Inflammatory macrophage treated with lipopolysaccharide for 4 hours (primary cell): ENCODE measurements around the gene WDR43.
A peak's percentile ranks its signal among the peaks of the same experiment; 100 is the strongest.

Source experiments
- DNase-seq: peaks from one replicate; pipeline ENCODE4 v3.0.0-alpha.2; 2020

Gene WDR43, protein sequence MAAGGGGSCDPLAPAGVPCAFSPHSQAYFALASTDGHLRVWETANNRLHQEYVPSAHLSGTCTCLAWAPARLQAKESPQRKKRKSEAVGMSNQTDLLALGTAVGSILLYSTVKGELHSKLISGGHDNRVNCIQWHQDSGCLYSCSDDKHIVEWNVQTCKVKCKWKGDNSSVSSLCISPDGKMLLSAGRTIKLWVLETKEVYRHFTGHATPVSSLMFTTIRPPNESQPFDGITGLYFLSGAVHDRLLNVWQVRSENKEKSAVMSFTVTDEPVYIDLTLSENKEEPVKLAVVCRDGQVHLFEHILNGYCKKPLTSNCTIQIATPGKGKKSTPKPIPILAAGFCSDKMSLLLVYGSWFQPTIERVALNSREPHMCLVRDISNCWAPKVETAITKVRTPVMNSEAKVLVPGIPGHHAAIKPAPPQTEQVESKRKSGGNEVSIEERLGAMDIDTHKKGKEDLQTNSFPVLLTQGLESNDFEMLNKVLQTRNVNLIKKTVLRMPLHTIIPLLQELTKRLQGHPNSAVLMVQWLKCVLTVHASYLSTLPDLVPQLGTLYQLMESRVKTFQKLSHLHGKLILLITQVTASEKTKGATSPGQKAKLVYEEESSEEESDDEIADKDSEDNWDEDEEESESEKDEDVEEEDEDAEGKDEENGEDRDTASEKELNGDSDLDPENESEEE

DNA sequence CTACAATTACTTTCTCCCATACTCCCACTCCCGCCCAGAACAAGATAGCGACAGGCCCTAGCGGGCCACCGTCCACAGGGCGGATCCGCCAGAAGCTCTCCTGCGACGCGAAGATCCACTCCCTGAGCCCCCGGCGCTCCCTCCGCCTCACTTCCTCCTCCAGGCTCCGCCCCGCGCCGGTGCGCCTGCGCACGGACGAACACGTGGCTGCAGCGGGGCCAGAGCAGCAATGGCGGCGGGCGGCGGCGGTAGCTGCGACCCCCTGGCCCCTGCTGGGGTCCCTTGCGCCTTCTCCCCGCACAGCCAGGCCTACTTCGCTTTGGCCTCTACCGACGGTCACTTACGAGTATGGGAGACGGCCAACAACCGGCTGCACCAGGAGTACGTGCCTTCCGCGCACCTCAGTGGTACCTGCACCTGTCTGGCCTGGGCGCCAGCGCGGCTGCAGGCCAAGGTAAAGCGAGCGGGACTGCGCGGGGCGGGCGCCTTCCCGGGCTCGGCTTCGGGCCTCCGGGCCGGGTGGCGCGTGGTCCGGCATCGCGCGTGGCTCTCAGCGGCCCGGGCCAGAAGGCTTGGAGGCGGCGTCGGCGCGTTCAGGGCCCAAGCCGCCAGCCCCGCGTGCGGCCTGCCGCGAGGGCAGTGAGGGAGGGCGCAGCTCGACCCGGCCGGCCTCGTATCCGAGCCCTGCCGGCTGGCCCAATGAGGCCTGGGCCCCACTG lies at the start of gene WDR43:
WDR43 (plus strand) TSS at position 198 of the 719 bp plus-strand sequence; CDS start at position 230, 32 bp downstream.
- peak; percentile 99 for DNase-seq

DNA sequence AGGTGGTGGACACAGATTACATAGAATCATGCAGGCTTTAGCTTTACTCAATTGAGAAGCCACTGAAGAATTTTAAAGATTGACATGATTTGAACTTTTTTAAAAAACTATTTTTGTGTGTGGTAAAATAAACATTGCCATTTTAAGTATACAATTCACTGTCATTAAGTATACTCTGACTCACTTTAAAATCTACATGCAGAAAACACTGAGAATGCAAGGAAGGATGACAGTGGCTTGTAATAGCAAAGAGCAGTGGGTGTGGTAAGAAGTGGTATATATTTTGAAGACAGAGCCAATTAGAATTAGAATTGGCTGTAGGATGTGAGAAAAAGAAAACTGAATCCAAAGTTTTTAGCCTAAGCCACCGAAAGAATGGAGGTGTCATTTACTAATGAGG lies 39.3 kb upstream of the WDR43 start:
- no peak for DNase-seq

DNA sequence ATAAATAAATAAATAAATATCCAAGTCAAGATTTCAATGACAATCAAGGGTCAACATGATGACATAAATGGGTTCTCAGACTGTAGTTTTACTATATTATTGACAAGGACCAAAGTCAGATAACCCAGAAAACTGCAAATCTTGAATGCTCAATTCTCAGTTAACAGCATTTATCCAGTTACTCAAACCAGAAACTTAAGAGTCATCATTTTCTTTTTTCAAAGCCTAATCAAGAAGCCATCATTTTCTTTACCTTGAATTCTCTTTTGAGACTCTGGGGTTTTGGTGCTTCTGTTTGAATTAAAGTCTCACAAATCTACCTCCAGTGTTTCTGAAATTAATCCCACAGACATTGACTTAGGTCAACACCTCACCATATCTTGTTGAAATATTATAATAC lies 38.5 kb upstream of the WDR43 start:
- DNase-seq = no peak

DNA sequence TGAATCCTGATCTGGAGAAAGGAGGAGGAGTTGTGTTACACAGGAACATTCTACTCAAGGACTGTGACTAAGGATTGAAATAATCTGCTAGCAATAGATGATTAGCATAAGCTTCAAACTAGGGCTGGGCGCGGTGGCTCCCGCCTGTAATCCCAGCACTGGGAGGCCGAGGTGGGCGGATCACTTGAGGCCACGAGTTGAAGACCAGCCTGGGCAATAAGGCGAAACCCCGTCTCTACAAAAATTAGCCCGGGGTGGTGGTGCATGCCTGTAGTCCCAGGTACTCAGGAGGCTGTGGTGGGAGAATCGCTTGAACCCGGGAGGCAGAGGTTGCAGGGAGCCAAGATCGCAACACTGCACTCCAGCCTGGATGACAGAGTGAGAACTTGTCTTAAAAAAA lies 25.9 kb upstream of the WDR43 start:
- no peak for DNase-seq

DNA sequence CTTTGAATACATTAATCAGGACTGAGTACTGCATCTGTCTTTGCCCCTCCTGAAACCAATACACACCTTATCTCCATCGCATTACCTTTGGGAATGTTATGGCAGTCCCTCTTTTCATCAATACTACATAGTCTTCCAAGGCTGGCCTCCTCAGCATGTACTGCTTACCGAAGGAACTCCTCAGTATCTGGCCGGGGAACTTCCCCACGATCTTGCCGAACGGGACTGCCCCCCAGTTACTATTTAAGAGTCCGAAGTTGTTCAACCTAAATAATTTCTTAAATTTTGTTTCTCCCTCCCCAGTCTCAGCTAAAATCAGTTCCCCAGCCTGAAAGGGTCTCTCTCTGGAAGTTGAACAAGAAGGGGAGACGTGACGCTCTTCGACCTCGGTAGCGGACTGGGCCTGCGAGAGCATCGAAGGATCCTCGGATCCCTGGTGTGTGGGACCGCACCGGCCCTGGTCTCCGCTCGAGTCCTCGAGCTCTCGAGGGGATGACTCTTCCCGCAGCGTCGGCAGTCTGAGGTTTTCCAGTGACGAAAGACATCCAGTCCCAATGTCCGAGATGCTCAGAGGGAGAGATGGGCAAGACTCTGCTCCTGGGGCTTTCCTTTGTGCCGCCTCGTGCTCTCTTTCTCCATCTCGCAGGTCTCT lies 24.8 kb upstream of the WDR43 start:
- DNase-seq = peak; percentile 44

DNA sequence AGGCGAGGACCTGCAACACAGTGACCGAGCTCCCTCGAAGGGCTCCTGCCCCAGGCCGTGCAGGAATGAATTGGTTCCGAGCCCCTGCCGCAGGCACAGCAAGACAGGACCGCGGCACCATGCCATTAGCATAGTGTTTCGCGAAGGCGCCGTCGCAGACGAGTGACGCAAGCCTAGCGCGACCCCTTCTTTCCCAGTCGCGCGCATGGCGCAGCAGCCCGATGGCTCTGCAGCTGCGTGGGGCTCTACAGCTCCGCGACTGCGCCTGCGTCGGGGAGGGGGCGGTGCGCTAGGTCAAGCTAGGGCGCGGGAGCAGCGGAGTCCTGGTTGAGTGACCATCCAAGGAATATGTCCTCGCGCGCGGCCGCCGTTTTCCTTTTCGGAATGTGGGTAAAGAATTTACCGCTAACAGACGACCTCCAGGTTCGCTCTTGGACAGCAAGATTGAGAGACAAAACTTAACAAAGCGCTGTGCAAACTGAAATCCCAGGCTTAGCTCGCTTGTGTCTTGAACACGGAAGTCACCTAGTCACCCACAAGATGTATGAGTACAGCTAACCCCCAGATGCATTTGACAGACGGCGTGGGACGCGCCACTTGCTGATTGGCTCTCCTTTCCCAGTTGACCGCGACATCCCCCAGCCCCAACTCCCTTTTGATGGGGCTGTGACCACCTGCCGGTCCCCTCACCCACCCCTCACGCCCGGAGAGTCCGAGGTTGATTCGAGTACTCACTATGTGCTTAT lies 24.1 kb upstream of the WDR43 start, which contains the start of gene TRMT61B:
TRMT61B (minus strand) TSS at position 164 of the 746 bp plus-strand sequence; CDS start at position 132, 32 bp downstream.
- peak; percentile 98 for DNase-seq

DNA sequence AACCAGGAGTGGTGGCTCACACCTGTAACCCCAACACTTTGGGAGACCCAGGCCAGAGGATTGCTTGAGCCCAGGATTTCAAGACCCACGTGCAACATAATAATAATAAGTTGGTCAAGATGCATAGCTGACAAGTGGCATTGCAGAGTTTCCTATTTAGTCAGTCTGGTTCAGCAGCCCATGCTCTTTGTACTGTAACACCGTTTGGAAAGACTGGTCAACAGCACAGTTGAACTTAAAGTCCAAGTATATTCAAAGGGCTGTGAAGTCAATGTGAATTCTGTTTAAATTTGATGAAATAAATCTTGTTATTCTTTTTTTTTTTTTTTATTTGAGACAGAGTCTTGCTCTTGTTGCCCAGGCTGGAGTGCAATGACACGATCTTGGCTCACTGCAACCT lies 22.8 kb upstream of the WDR43 start:
- DNase-seq = no peak

DNA sequence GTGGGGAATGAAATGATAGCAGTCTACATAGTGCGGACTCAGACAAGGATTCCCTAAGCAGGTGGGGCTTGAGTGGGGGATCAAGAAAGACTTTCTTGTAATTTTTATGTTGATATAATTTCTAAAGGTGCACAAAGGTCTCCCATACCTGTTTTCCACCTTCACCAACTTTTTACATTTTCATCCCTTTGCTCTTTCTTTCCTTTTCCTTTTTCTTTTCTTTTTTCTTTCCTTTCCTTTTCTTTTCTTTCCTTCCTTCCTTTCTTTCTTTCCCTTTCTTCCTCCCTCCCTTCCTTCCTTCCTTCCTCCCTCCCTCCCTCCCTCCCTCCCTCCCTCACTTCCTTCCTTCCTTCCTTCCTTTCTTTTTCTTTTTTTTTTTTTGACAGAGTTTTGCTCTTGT lies 14.3 kb upstream of the WDR43 start:
- DNase-seq = no peak

DNA sequence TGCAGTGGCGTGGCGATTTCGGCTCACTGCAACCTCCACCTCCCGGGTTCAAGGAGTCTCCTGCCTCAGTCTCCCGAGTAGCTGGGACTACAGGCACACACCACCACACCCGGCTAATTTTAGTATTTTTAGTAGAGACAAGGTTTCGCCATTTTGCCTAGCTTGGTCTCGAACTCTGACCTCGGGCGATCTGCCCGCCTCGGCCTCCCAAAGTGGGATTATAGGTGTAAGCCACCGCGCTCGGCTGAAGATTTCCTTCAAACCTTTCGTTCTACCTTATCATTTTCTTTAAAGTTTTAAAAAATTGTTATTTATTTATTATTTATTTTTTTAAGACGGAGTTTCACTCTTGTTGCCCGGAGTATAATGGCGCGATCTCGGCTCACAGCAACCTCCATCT lies 979 bp upstream of the WDR43 start:
- no peak for DNase-seq

DNA sequence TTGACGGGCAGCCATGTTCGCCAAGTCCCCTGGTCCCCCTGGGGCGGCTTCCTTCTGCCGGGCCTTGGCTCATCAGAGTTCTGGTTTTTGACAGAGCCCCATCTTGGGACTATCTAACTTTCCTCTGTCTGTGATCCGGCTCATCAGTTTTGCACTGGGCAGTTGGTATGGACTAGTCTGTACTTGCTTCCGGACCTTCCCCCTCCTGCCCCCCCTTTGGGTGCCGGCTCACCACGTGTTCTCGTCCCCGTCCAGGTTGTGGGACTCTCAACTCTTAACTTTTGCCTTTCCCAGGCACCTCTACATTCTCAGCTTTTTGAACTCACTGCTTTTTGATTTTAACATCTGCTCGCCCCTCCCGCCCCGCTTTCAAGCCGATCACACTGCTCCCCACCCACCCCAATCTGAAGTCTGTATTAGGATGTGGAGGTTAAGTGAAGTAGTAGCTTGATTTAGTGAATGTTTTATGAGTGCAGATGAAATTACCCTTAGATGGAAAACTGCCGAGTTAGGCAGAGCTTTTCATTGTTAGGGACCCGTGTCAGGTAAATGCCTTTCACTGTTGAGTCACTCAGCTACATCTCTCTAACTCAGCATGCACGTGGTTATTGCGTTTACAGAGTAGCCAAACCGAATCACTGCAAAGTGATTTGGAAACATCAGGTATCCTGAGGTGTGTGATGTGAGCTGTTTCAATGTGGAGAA lies 874 bp downstream of the WDR43 start:
- peak; percentile 25 for DNase-seq

DNA sequence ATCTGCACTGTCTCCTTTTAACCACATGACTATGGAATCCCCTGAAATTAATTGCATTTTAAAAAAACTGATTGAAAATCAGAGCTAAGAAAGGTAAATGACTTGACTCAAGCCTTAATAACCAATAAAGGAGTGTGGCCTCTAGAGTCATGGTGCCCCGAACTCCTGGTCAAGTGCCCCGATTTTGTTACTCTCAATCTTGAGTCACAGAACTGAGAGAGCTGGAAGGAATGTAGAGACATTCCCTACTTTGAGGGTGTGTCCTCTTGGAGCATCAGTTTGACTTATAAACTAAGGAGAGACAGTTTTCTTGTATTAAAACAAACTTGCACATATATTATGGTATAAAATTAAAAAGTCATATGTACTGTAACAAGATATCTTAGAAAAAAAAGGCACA lies 2.4 kb downstream of the WDR43 start:
- no peak for DNase-seq

DNA sequence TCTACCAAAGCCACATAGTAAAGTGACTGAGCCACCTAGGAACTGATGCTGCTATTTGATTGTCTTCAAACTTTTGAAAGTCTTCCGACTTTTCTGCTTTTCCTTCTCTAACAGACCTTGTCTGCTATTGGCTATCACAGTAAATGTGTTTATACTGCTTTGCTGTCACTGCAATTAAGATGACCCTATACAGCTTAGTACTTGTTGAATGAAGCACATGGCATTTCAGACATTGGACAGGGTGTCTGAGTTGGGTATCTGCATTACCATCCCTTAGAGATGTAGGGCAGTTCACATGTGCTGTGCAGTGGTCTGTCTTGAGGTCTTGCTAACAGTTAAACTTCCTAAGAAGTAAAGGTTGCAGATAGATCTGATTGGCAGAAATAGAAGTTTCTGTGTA lies 3.6 kb downstream of the WDR43 start:
- no peak for DNase-seq

DNA sequence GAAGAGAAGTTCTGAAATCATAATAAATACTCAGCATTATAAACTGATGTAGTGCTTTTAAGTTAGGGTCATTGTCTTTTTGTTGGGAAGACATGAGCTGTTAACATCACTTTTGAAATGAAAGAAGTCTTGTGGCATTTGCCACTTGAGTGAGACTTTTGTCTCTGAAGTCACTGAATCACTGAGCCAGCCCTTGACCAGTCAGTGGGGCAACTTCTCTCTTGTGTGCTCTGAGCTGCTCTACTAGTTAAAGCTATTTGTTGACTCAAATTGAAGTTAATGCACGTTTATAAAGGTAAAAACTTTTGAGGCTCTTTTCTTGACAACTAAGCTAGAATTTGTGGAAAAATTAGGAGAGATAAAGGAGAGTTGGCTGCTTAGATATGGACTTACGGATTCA lies 6.7 kb downstream of the WDR43 start:
- peak; percentile 18 for DNase-seq

DNA sequence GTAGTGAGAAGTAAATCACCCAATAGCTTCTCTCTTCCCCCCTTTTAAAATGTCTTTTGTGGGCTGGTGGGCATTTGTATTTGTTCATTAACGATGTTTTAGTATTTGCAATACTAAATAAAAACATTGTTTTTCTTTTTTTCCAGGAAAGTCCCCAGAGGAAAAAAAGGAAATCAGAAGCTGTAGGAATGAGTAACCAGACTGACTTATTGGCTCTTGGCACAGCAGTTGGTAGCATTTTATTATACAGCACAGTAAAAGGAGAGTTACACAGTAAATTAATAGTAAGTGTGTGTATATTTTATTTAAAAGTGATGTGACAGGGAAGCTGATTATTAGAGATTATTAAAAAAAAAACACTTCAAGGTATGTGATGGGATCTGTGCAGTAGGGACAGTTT lies 7.4 kb downstream of the WDR43 start:
- DNase-seq = no peak

DNA sequence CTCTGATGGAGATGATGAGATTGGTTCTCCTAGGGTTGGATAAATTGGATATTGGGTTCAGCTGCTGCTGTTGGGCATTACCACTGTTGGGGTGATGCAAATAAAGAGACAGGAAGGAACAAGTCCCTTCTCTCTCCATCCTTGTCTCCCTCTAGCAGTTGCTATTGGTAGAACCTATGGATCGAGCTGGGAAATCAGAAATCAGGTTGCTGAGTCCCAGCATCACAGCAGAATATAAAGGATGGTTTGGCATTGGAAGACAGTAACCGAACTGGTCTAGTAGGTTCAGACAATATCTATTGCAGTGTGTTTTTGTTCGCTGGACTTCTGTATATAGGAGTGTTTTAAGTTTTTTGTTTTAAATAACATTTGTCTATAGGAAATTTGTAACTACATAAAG lies 8.1 kb downstream of the WDR43 start:
- no peak for DNase-seq

DNA sequence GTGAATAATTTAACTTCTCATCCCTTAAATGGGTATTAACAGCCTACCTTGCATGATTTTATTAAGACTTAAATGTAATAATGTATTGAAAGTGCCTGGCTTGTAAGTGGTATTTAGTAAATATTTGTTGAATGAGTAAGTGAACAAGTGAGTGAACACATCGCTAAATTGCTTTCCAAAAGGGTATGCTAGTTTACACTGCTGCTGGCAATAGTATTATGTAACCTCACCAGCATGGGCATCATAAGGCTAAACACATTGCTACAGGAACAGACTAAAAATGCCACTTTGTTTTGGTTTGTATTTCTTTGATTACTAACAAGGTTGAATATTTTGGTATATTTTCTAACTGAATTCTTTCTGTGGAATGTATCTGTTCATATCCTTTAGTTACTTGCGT lies 9.8 kb downstream of the WDR43 start:
- DNase-seq = peak; percentile 51

DNA sequence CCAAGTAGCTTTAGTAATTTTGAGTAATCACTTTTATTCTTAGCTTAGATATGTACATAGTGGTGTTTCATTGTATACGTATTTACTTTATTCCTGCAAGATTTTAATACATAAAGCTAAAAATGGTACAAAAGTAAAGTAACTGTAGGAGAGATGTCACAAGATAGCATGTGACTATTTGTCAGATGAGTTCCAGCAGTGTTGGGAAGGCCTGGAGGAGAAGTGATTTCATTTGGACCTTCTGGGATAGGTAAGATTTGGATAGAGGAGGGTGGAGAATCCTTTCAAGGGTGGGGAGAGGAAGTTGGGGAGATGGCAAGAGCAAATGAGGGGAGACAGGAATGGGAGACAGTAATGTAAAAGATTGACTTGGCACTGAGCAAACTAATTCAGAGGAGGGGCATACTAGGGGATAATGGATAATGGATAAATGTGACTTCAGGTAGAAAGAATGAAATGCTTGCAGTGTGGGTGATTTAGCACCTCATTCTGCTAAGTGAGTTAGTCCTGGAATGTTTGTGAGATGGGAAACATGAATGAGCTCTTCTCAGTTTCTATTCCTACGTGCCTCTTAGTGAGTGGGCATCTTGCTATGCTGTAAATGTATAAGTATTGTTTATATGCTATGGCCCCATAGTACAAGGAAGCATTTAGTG lies 10.5 kb downstream of the WDR43 start:
- peak; percentile 61 for DNase-seq

DNA sequence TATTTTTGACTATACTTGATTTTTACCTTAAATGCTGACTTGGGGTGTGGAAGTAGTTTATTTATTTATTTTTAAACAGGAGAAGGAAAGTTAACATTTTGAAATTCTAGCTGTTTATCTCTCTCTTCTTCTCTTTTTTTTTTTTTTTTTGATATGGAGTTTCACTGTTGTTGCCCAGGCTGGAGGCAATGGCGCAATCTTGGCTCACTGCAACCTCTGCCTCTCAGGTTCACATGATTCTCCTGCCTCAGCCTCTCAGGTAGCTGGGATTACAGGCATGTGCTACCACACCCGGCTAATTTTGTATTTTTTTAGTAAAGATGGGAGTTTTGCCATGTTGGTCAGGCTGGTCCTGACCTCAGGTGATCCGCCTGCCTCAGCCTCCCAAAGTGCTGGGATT lies 11.1 kb downstream of the WDR43 start:
- DNase-seq = no peak

DNA sequence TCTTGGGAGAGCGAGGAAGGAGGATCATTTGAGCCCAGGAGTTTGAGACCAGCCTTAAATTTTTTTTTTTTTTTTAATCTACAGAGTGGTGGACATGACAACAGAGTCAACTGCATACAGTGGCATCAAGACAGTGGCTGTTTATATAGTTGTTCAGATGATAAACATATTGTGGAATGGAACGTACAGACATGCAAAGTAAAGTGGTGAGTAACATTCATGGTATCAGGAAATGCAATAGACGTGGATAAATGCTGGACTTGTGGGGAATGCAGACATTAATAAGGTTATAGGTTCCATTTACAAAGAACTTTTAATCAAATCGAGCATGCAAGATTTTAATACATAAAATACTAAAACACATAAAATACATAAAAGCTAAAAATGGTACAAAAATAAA lies 11.9 kb downstream of the WDR43 start:
- DNase-seq = no peak

DNA sequence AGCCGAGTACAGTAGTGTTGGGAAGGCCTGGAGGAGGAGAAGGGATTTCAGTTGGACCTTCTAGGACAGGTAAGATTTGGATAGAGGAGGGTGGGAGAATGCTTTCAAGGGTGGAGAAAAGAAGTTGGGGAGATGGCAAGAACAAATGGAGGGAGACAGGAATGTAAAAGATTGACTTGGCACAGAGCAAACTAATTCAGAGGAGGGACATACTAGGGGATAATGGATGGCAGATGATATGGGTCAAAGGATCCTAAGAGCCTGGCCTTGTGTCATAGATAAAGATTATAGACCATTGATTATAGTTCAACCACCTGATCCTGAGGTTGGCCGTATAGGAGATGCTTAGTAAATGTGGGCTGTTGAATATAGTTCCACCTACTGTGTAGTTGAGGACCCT lies 12.4 kb downstream of the WDR43 start:
- DNase-seq = no peak

DNA sequence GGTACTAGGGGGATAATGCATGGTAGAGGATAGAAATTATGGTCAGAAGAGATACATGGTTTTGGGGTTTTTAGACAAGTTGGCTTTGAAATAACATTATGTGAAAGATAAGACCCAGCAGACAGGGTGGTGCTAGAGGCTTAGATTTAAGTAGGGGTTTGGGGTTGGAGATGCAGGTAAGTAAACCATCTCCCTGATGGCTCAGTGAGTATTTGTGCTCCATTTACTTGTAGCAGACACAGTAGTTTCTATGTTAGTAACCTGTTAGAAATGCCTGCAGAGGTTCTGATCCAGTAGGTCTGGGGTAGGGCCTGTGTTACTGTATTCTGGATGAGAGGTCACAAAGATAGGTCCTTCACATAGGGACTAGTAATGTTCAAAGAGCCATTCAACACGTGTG lies 13.7 kb downstream of the WDR43 start:
- DNase-seq = no peak
